H1 (cell line): ENCODE data around the gene TMEM30A.

Experiments used
- EGR1 ChIP-seq: IDR thresholded peaks from 2 replicates; pipeline ENCODE4 v1.6.1; 2011; ENCODE audit warnings: low read depth, low read length, borderline replicate concordance
- POLR2A ChIP-seq, 2 experiments: IDR thresholded peaks; 1 replicate in 1 of 2; 2 replicates in 1 of 2; pipeline ENCODE4 v1.6.1; 2011; ENCODE audit warnings: low read depth in 2 of 2, low read length in 2 of 2, mild to moderate bottlenecking in 2 of 2; ENCODE audit errors: control extremely low read depth in 1 of 2
- RAD21 ChIP-seq, 2 experiments: IDR thresholded peaks in 1 of 2; conservative IDR thresholded peaks in 1 of 2; 2 replicates each; pipeline ENCODE4 v1.6.1; 2011; ENCODE audit warnings: low read depth in 2 of 2, low read length in 2 of 2, improper control_type of control experiment in 1 of 2, inconsistent platforms in 1 of 2, mild to moderate bottlenecking in 1 of 2, moderate library complexity in 1 of 2
- YY1 ChIP-seq: IDR thresholded peaks from 2 replicates; pipeline ENCODE4 v1.6.1; 2011; ENCODE audit warnings: low read depth, mild to moderate bottlenecking, low read length

DNA sequence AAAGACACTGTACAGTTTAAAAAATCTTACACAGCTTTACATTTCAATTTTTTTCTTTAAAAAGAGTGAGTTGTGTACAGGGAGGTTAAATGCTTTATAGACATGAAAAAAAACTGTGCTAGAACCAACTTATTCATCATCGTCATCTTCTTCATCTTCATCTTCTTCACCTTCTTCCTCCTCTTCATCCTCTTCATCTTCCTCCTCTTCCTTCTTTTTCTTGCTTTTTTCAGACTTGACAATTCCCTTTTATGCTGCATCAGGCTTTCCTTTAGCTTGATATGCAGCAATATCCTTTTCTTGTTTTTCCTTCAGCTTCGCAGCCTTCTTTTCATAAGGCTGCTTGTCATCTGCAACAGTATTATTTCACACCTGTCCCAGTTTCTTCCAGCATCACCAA, 34.3 kb upstream of the TMEM30A start:
- no peak for TF ChIP-seq RAD21 (IDR thresholded peaks at IDR 0.05 in 1 of 2, conservative IDR thresholded peaks at IDR 0.05 in 1 of 2; ENCODE audit: low read depth in 2 of 2, low read length in 2 of 2)
- TF ChIP-seq YY1, result no peak
- no peak for TF ChIP-seq POLR2A (IDR thresholded peaks at IDR 0.05; ENCODE audit: control extremely low read depth in 1 of 2, low read depth in 2 of 2, low read length in 2 of 2)
- TF ChIP-seq EGR1, result no peak
